Posterior cingulate gyrus (tissue), 11 donors: ENCODE results near the gene DNAJC3.
"Not testable (repeated sequence)": the region's sequence is repeated elsewhere in the genome, so short reads cannot be mapped to it uniquely, and the experiment has no call there.

Source experiments
- DNase-seq, 10 donors: peaks; one replicate each; pipeline versions ENCODE4 v3.0.0 to v3.0.0-alpha.2; 2020 to 2021; ENCODE audit warnings: mixed read lengths in 3 of 10
- intact Hi-C: fragments of 100-400 bp; cut with DNase I; formaldehyde crosslinking; loops from one replicate; pipeline ENCODE4 v1.15.1; 2023

DNAJC3 gene

GRCh38 chr13:95762626-95763025 is 85.7 kb downstream of the DNAJC3 start:
- intact Hi-C loops: not testable (repeated sequence)
- peak in 1 of 10 donors; percentile 27 for DNase-seq

- no peak for DNase-seq
Observed at GRCh38 chr13:95763601-95764000, 86.7 kb downstream of the DNAJC3 start.

GRCh38 chr13:95771905-95772304 is 95.0 kb downstream of the DNAJC3 start:
- peak in 1 of 10 donors; percentile 19 for DNase-seq
- intact Hi-C loops: no loop called here

More at GRCh38 chr13:95763601-95764000, 86.7 kb downstream of the DNAJC3 start:
- intact Hi-C loops: no loop called here

GRCh38 chr13:95779522-95779921 is 102.6 kb downstream of the DNAJC3 start:
- DNase-seq: no peak
- intact Hi-C loops: no loop called here

- DNase-seq: no peak
- intact Hi-C loops: no loop called here
Observed at GRCh38 chr13:95781016-95781415, 104.1 kb downstream of the DNAJC3 start.

- intact Hi-C loops: not testable (repeated sequence)
Observed at GRCh38 chr13:95781940-95782339, 105.0 kb downstream of the DNAJC3 start.

GRCh38 chr13:95783747-95784146 is 106.8 kb downstream of the DNAJC3 start:
- no peak for DNase-seq
- intact Hi-C loops: no loop called here

More at GRCh38 chr13:95781940-95782339, 105.0 kb downstream of the DNAJC3 start:
- DNase-seq: not testable (repeated sequence)

GRCh38 chr13:95784161-95784899 is 107.4 kb downstream of the DNAJC3 start:
- intact Hi-C loops: no loop called here
- DNase-seq: peak in 1 of 10 donors; percentile 59

- intact Hi-C loops: no loop called here
Observed at GRCh38 chr13:95784900-95785290, 108.0 kb downstream of the DNAJC3 start.

GRCh38 chr13:95787356-95788099 is 110.6 kb downstream of the DNAJC3 start:
- intact Hi-C loops: no loop called here
- DNase-seq: no peak

More at GRCh38 chr13:95784900-95785290, 108.0 kb downstream of the DNAJC3 start:
- no peak for DNase-seq

- DNase-seq: no peak
Observed at GRCh38 chr13:95788100-95788463, 111.1 kb downstream of the DNAJC3 start.

GRCh38 chr13:95789315-95789714 is 112.4 kb downstream of the DNAJC3 start:
- DNase-seq, intact Hi-C loops: not testable (repeated sequence)

More at GRCh38 chr13:95788100-95788463, 111.1 kb downstream of the DNAJC3 start:
- intact Hi-C loops: no loop called here

- intact Hi-C loops: no loop called here
- no peak for DNase-seq
Observed at GRCh38 chr13:95791084-95791722, 114.3 kb downstream of the DNAJC3 start.

GRCh38 chr13:95793018-95793555 is 116.1 kb downstream of the DNAJC3 start:
- intact Hi-C loops: no loop called here
- no peak for DNase-seq

GRCh38 chr13:95793781-95794180 is 116.8 kb downstream of the DNAJC3 start:
- DNase-seq: no peak
- intact Hi-C loops: no loop called here

GRCh38 chr13:95797016-95797415 is 120.1 kb downstream of the DNAJC3 start:
- intact Hi-C loops: no loop called here
- DNase-seq: no peak

GRCh38 chr13:95800436-95800835 is 123.5 kb downstream of the DNAJC3 start:
- intact Hi-C loops: no loop called here
- DNase-seq: no peak

- intact Hi-C loops: no loop called here
Observed at GRCh38 chr13:95801825-95802224, 124.9 kb downstream of the DNAJC3 start.

GRCh38 chr13:95805921-95806320 is 129.0 kb downstream of the DNAJC3 start:
- DNase-seq: no peak
- intact Hi-C loops: no loop called here

More at GRCh38 chr13:95801825-95802224, 124.9 kb downstream of the DNAJC3 start:
- no peak for DNase-seq

GRCh38 chr13:95809429-95809828 is 132.5 kb downstream of the DNAJC3 start:
- DNase-seq: peak in 1 of 10 donors; percentile 43
- intact Hi-C loops: no loop called here

GRCh38 chr13:95813139-95813538 is 136.2 kb downstream of the DNAJC3 start:
- intact Hi-C loops: no loop called here
- no peak for DNase-seq
